ENCODE results near the gene POM121C.
"Not testable (repeated sequence)": the region's sequence is repeated elsewhere in the genome, so short reads cannot be mapped to it uniquely, and the experiment has no call there.

POM121C gene

DNA sequence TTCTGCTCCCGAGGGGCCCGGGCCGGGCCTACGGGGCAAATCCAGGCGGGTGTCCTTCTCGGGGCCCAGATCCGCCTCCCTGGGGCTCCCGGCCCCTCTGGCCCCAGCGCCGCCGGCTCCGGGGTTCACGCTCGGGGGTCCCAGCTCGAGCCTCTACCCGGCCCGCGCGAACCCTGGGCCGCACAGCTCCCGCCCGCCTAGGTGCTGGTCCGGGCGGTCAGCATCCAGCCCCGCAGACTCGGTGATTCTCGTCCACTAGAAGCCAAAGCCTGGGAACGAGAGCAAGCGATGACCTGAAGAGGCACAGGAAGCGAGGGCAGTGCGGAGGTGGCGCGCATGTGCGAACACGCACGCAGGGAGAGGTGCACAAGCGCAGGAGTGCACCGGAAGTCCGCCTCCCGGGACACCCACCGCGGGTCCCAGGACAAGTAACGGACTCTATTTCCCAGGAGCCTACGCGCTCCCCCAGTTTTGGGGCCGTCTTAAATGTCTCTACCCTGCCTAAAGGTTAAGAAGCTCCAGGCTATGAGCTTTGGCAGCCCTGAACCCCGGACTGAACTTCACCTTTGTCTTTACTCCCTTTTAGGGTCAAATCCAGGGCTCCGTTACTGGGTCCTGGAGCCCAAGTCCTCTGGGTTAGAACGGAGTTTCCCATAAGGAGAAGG is at the start of gene POM121C:
POM121C (minus strand) TSS at position 321 of the 665 bp plus-strand sequence. CDS start 44,803 bp downstream, outside the sequence.
- H3K4me3 ChIP-seq (ENCODE audit: low read depth, low read length): peak within 1 kb of the TSS; percentile 71
- DNase-seq (ENCODE audit: low read depth): peak; percentile 69

DNA sequence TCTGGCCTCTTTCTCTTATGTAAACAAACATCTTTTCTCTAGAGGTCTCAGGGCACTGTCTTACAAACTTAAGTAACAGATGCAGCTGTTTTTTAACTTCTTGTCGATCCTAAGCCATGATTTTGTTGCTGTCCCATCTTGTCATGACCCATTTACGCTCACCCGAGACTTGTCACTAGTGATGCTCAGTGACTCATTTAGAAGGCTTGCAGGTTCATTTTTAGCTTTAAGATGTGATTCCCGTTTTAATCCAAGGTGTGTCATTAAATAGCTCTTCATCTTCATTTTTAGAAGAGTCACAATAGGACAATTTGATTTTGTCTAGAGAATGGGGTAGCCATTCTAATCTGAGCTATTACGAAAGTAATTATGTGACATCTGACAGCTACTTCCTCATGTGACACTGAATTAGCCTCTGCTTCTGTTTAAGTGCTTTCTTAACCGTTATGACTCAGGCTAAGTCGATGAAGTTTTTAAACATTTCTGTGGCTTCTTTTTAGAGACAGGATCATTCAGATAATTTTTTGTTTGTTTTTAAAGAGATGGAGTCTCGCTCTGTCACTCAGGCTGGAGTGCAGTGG is 48.7 kb upstream of the POM121C start:
- peak; percentile 11 for DNase-seq (ENCODE audit: low read depth)
- no peak overlapping the region for H3K4me3 ChIP-seq (ENCODE audit: low read depth, low read length)

DNA sequence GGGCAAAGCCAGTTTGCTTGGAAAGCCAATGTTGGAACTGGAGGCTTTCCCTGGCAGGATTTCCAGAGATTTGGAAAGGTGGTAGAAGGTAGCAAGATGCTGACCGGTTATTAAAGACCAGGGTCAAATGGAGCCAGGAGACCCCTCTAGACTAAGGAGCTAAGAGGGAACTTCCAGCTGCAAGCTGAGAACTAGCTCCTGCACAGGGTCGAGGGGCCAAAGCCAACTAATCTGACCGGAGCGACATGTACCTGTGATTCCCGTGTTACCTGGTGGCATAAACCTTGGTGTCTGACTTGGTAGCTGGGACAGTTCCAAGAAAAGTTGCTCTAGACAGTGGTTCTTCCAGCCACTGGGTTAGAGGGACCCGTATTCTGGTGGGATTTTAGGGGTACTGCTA is 47.8 kb upstream of the POM121C start:
- no peak overlapping the region for H3K4me3 ChIP-seq (ENCODE audit: low read depth, low read length)
- DNase-seq (ENCODE audit: low read depth): no peak

DNA sequence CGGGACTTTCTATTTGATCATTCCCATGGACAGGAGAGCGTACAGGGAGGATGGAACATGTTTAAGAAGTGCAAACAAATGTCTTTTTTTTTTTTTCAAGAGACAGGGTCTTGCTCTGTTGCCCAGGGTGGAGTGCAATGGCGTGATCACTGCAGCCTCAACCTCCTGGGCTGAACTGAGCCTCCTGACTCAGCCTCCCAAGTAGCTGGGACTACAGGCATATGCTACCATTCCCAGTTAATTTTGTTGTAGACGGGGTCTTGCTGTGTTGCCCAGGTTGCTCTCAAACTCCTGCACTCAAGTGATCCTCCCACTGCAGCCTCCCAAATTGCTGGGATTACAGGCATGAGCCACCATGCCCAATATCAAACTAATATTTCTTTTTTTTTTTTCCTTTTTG is 46.5 kb upstream of the POM121C start:
- no peak overlapping the region for H3K4me3 ChIP-seq (ENCODE audit: low read depth, low read length)
- no peak for DNase-seq (ENCODE audit: low read depth)

DNA sequence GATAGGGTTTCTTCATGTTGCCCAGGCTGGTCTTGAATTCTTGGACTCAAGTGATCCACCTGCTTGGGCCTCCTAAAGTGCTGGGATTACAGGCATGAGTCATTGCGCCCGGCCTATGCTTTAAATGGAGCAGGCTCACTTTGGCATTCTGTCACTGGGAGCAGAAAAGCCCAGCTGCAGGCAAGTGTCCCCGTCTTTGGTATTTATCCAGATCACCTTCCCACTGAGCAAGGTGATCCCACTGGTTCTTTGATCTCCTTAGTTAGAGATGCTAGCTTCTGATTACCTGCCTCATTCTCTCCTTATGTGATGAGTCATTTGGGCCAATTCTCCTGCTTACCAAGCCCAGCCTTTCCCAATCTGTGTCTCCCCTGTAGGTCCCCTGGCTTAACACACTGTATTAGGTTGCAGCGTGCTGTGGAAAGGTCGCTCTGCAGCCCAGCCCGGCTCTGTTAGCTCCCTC is 45.3 kb upstream of the POM121C start:
- DNase-seq (ENCODE audit: low read depth): no peak
- no peak overlapping the region for H3K4me3 ChIP-seq (ENCODE audit: low read depth, low read length)

DNA sequence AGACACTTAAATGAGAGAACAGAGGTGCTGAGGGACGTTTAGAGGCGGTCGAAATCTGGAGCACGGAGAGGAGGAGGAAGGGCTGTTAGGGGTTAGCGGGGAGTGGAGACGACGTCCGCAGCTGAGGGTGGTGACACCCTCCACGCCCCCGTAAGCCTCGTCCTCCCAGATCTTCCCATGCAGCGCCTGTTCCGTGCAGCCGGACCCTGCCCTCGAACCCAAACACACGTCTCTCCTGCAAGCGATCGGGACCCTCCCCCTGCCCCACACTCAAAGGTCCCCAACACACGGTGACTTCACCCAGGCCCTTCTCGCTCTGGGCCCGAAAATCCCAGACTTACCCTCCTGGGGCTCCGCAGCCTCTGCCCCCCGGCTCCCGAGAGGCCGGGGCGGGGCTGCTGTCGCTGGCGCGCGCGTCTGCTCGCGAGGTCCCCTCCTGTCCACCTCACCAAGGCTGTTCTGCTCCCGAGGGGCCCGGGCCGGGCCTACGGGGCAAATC is 41.2 kb upstream of the POM121C start:
- DNase-seq (ENCODE audit: low read depth): not testable (repeated sequence)

DNA sequence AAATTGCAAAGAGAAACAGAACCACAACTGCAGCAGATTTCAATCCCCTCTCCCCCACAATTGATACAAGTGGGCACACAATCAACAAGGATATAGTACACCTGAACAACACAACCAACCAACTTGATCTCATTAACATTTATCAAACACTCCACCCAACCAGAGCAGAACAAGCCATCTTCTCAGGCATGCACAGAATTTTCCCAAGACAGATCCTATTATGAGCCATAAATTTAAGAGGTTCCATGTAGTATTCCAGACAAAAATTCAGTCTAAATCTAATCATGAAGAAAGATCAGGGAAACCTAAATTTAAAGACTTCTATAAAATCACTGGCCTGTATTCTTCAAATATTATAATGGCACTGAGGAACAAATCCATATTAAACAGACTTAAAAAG is 35.6 kb upstream of the POM121C start:
- not testable (repeated sequence) for H3K4me3 ChIP-seq (ENCODE audit: low read depth, low read length); DNase-seq (ENCODE audit: low read depth)

More for the DNA sequence above, 41.2 kb upstream of the POM121C start:
- peak overlapping the region; percentile 90 for H3K4me3 ChIP-seq (ENCODE audit: low read depth, low read length)

DNA sequence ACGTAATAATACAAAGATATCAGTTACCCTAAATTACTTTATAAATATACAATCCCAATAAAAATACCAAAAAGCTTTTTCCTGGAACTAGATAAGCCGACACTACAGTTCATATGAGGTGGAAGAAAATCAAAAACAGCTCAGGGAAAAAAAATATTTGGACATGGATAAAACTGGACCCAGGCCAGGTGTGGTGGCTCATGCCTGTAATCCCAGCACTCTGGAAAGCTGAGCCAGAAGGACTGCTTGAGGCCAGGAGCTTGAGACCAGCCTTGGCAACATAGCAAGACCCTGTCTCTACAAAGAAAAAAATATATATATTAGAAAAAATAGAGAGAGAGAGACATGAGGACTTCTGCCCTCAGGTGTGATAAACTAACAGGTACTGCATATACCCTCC is 32.7 kb upstream of the POM121C start:
- not testable (repeated sequence) for DNase-seq (ENCODE audit: low read depth); H3K4me3 ChIP-seq (ENCODE audit: low read depth, low read length)

DNA sequence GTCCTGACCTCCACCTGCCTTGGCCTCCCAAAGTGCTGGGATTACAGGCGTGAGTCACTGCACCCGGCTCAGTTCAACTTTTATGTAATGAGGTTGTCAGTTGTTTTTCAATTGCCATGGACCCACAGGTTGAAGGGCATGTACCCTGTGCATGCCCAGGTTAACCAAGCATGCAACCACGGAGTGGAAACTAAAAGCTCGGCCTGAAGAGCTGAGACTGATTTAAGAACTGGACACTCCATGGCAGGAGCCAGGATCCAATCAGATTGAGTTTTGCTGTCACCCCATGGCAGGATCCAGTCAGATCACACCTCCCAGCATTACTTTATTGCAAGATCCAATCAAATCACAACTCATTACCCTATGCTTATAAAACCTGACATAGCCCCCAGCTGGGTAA is 22.9 kb upstream of the POM121C start:
- DNase-seq (ENCODE audit: low read depth); H3K4me3 ChIP-seq (ENCODE audit: low read depth, low read length): not testable (repeated sequence)

DNA sequence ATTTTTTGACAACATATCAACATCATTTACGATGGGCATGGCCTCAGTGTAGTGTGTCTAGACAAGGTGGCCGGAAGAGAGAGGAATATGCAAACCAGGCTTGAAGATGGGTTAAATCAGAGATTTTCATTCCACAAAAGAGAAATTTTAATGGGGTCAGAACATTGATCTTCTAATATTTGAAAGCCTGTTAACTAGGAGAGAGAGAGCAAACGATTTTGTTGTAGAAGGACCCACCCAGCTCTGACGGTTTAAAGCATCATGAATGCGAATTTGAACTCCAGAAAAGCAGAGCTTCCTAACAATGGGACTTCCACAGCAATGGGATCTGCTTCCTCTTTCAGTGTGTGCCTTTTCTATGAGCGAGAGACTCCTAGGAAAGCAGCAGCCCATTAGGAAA is 5.9 kb upstream of the POM121C start, which contains the start of gene SPDYE5:
SPDYE5 (plus strand) TSS at position 301 of the 400 bp plus-strand sequence. CDS start 1,728 bp downstream, outside the sequence.
- H3K4me3 ChIP-seq (ENCODE audit: low read depth, low read length); DNase-seq (ENCODE audit: low read depth): not testable (repeated sequence)

DNA sequence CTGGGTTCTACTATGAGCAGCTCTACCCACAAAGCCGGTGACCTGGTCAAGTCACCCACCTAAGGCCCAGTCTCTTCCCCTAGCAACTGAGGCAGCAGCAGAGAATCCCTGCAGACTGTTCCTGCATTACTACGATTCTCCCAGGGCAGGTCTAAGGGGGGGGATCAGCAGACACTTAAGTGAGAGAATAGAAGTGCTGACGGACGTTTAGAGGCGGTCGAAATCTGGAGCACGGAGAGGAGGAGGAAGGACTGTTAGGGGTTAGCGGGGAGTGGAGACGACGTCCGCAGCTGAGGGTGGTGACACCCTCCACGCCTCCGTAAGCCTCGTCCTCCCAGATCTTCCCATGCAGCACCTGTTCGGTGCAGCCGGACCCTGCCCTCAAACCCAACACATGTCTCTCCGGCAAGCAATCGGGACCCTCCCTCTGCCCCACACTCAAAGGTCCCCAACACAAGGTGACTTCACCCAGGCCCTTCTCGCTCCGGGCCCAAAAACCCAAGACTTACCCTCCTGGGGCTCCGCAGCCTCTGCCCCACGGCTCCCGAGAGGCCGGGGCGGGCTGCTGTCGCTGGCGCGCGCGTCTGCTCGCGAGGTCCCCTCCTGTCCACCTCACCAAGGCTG is 632 bp downstream of the POM121C start:
- peak overlapping the region; percentile 71 for H3K4me3 ChIP-seq (ENCODE audit: low read depth, low read length)
- not testable (repeated sequence) for DNase-seq (ENCODE audit: low read depth)

DNA sequence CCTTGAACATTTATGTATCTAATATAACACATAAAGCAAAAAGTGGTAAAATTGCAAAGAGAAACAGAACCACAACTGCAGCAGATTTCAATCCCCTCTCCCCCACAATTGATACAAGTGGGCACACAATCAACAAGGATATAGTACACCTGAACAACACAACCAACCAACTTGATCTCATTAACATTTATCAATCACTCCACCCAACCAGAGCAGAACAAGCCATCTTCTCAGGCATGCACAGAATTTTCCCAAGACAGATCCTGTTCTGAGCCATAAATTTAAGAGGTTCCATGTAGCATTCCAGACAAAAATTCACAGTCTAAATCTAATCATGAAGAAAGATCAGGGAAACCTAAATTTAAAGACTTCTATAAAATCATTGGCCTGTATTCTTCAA is 5.8 kb downstream of the POM121C start:
- not testable (repeated sequence) for H3K4me3 ChIP-seq (ENCODE audit: low read depth, low read length); DNase-seq (ENCODE audit: low read depth)

DNA sequence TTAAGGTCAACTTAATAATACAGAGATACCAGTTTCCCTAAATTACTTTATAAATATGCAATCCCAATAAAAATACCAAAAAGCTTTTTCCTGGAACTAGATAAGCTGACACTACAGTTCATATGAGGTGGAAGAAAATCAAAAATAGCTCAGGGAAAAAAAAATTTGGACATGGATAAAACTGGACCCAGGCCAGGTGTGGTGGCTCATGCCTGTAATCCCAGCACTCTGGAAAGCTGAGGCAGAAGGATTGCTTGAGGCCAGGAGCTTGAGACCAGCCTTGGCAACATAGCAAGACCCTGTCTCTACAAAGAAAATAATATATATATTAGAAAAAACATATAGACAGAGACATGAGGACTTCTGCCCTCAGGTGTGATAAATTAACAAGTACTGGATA is 8.6 kb downstream of the POM121C start:
- H3K4me3 ChIP-seq (ENCODE audit: low read depth, low read length); DNase-seq (ENCODE audit: low read depth): not testable (repeated sequence)

DNA sequence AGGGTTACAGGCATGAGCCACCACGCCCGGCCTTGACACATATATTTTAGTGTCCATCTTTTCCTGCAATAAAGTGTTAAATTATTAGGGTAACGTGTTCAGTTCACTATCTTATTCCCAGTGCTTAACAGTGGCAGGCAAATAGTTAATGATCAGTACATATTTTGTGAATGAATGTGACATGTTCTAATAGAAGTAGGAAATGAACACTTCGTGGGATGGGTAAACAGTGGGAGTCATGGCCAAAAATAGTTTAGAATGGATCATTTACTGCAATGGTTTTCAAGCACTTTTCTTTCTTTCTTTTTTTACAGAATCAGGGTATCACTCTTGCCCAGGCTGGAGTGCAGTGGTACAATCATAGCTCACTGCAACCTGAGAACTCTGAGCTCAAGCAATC is 15.9 kb downstream of the POM121C start:
- DNase-seq (ENCODE audit: low read depth); H3K4me3 ChIP-seq (ENCODE audit: low read depth, low read length): not testable (repeated sequence)

DNA sequence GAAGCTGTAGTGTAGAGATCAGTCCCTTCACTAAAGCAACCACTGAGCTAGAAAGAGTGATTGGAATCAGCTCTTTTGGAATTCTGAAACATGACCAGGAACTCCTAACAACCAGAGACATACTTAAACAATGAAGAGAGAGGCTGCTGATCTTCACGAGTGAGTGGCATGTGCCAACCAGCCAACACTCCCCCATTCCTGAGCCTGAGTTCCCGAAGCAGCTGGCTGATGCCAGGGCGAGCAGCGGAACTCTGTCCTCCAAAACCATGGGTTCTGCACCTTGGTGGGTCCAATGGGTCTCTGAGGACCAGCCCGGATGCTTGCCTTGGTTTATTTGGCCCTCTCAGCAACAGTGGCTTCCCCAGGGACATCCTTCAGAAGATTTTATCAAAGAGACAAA is 25.6 kb downstream of the POM121C start:
- not testable (repeated sequence) for DNase-seq (ENCODE audit: low read depth)

DNA sequence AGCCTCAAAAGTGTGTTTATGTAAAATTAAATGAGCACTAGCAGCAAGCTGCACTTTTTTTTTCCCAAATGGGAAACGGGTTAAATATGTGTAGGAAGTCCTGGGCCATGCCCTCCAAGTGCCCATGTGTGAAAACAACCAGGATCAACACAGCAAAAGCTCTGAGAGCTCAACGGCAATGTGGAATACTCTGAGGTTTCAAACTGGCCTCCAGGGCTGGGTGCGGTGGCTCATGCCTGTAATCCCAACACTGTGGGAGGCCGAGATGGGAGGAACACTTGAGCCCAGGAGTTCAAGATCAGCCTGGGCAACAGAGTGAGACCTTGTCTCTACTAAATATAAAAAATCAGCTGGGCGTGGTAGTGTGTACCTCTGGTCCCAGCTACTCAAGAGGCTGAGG is 28.1 kb downstream of the POM121C start:
- H3K4me3 ChIP-seq (ENCODE audit: low read depth, low read length); DNase-seq (ENCODE audit: low read depth): not testable (repeated sequence)

More for the DNA sequence above, 25.6 kb downstream of the POM121C start:
- H3K4me3 ChIP-seq (ENCODE audit: low read depth, low read length): not testable (repeated sequence)

DNA sequence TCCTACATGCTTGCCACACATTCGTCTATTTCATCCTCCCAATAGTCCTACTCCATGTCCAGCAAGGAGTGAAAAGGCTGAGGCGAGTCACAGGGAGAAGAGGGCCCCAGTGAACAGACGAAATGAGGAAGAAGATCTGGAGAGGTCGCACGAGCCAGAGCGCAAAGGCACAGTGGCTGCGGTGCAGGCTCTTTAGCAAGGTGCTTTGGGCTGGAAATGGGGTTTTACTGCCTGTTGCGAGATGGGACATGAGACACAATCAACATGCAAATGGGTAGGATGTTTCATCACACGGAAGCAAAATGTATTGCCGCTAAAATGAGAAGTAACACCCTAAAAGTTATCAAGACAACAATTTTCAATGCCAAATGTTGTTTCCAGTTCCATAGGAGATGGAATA is 29.7 kb downstream of the POM121C start:
- DNase-seq (ENCODE audit: low read depth); H3K4me3 ChIP-seq (ENCODE audit: low read depth, low read length): not testable (repeated sequence)

DNA sequence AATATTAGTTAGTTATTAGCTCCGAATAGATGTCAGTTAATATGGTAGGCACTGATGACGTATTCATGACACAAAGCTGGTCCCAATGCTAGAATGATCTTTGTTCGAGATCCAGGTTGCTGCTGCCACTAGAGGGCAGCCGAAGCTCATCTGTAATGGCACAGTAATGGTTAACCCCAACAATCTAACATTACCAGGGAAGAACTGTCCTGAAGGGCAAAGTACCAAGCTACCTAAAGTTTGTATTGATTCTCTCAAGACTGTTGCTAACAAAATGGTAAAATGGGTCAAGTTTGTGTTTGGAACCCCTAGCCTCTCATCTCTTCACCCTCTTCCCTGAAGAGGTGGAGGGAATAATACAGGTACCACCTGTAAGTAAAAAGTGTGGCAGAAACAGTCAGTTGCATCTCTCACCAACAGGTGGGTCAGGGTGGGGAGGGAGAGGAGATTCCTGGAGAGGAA is 33.6 kb downstream of the POM121C start:
- not testable (repeated sequence) for H3K4me3 ChIP-seq (ENCODE audit: low read depth, low read length); DNase-seq (ENCODE audit: low read depth)

DNA sequence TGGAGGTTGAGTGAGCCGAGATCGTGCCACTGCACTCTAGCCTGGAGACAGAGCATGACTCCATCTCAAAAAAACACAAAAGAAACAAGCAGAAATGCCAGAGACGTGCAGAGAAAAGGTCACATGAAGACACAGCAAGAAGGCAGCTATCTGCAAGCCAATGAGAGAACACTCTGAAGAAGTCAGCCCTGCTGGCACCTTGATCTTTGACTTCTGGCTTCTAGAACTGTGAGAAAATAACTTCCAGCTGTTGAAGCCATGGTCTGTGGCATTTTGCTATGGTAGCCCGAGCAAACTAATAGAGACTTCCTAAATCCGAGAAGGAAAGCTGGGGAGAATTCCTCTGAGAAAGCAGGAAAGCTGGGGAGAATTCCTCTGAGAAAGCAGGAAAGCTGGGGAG is 36.2 kb downstream of the POM121C start:
- H3K4me3 ChIP-seq (ENCODE audit: low read depth, low read length); DNase-seq (ENCODE audit: low read depth): not testable (repeated sequence)

DNA sequence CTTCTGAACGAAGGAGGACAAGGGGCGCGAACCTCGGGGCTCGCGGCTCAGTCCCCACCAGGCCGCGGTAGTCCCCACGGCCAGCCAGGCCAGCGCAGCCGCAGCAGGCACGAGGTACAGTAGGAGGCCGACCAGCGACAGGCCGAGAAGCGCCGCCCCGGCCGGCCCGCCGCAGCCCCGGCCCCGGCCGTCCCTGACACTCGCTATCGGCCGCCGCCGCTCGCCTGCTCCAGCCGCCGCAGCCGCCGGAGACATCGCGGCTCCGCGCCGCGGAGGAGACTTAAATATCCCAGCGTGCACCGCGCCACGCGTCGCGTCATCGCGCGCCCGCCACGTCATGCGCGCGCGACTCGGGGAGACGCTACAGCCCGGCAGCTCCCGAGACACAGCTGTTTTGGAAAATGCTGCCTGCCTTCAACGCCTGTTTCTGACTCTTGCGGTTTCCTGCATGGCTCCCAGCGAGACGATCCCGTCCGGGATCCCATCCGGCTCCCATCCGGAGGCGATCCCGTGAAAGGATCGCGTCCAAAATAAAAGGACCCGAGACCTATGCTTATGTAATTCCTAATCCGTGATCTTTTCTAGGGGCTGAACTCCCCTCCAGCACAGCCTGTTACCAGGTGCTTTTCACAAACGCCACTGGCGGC is 43.5 kb downstream of the POM121C start:
- DNase-seq (ENCODE audit: low read depth): not testable (repeated sequence)

More for the DNA sequence above, 43.5 kb downstream of the POM121C start:
- H3K4me3 ChIP-seq (ENCODE audit: low read depth, low read length): peak overlapping the region; percentile 46

All from skeletal muscle cell (primary cell).